ENCODE data around the gene RERGL.
"Not testable (repeated sequence)": the region's sequence is repeated elsewhere in the genome, so short reads cannot be mapped to it uniquely, and the experiment has no call there.

- TF ChIP-seq CTCF, POLR2AphosphoS5 (IDR thresholded peaks at IDR 0.05): not testable (repeated sequence)
These were observed 49.8 kb downstream of the RERGL start for GRCh38 chr12:18040060-18040742.

All from prostate gland (tissue), 2 donors.